Measurements from ENCODE around the gene AP2A2. TPM values are rescaled to one million over a fixed set of nuclear protein-coding genes. Genes with fewer than 3 reads are reported as not detected.

Gene AP2A2
- total RNA-seq, 2 donors from 2014 or later: 79.4 to 97.7 TPM

- Histone ChIP-seq H3K4me3 (ENCODE audit: low read length) (no peak overlapping the region), H3K36me3 (ENCODE audit: control insufficient read depth, insufficient read depth, low read length) (peaks cover 47% of the 10 kb centered on the region), H3K27ac (ENCODE audit: low read depth, low read length) (no peak overlapping the region), H3K9me3 (ENCODE audit: control insufficient read depth, low read length) (no peaks in the 10 kb centered on the region), H3K27me3 (ENCODE audit: control insufficient read depth, insufficient read depth, low read length, poor library complexity, severe bottlenecking) (no peaks in the 10 kb centered on the region), H3K9ac (ENCODE audit: extremely low read depth, low read length, poor library complexity, severe bottlenecking) (no peak overlapping the region), H3K4me1 (ENCODE audit: control insufficient read depth, insufficient read depth, low read length) (no peaks in the 10 kb centered on the region)
- H3K4me3 Mint-ChIP-seq: no peak overlapping the region
- peaks cover 4% of the 10 kb centered on the region for H3K4me1 Mint-ChIP-seq
- WGBS, 2 experiments (ENCODE audit: insufficient coverage in 1 of 2, insufficient read length in 1 of 2): 71 to 83% methylated on average over 7 to 15 of the region's 15 CpGs
- peak overlapping the region; percentile 91 for H3K27ac Mint-ChIP-seq
- no peaks in the 10 kb centered on the region for H3K27me3 Mint-ChIP-seq (ENCODE audit: insufficient read depth)
- peaks cover 68% of the 10 kb centered on the region for H3K36me3 Mint-ChIP-seq (ENCODE audit: low read depth)
- H3K9me3 Mint-ChIP-seq: no peaks in the 10 kb centered on the region
- peak; percentile 88 for DNase-seq
- peak; percentile 72 for TF ChIP-seq CTCF (conservative IDR thresholded peaks at IDR 0.05)
Measured at GRCh38 chr11:975827-976226, 50.2 kb downstream of the AP2A2 start.

- Mint-ChIP-seq H3K9me3 (no peaks in the 10 kb centered on the region), H3K4me3 (no peak overlapping the region), H3K27me3 (ENCODE audit: insufficient read depth) (no peaks in the 10 kb centered on the region), H3K27ac (no peak overlapping the region), H3K4me1 (peaks cover 4% of the 10 kb centered on the region), H3K36me3 (ENCODE audit: low read depth) (peaks cover 69% of the 10 kb centered on the region)
- H3K27ac ChIP-seq (ENCODE audit: low read depth, low read length): no peak overlapping the region
- TF ChIP-seq CTCF (conservative IDR thresholded peaks at IDR 0.05): no peak
- DNase-seq: no peak
- peaks cover 50% of the 10 kb centered on the region for H3K36me3 ChIP-seq (ENCODE audit: control insufficient read depth, insufficient read depth, low read length)
- H3K9me3 ChIP-seq (ENCODE audit: control insufficient read depth, low read length): no peaks in the 10 kb centered on the region
- H3K4me3 ChIP-seq (ENCODE audit: low read length): no peak overlapping the region
- no peaks in the 10 kb centered on the region for H3K27me3 ChIP-seq (ENCODE audit: control insufficient read depth, insufficient read depth, low read length, poor library complexity, severe bottlenecking)
- H3K9ac ChIP-seq (ENCODE audit: extremely low read depth, low read length, poor library complexity, severe bottlenecking): no peak overlapping the region
- WGBS, 2 experiments (ENCODE audit: insufficient coverage in 1 of 2, insufficient read length in 1 of 2): 92 to 96% methylated on average over 20 to 26 of the region's 26 CpGs
- H3K4me1 ChIP-seq (ENCODE audit: control insufficient read depth, insufficient read depth, low read length): no peaks in the 10 kb centered on the region
Measured at GRCh38 chr11:976431-977160, 50.9 kb downstream of the AP2A2 start.

- H3K9me3 ChIP-seq (ENCODE audit: control insufficient read depth, low read length): no peaks in the 10 kb centered on the region
- Mint-ChIP-seq H3K36me3 (ENCODE audit: low read depth) (peaks cover 62% of the 10 kb centered on the region), H3K27me3 (ENCODE audit: insufficient read depth) (no peaks in the 10 kb centered on the region), H3K4me3 (no peak overlapping the region), H3K27ac (peak overlapping the region; percentile 64), H3K4me1 (peaks cover 4% of the 10 kb centered on the region), H3K9me3 (no peaks in the 10 kb centered on the region)
- no peak overlapping the region for H3K4me3 ChIP-seq (ENCODE audit: low read length)
- H3K27ac ChIP-seq (ENCODE audit: low read depth, low read length): no peak overlapping the region
- H3K9ac ChIP-seq (ENCODE audit: extremely low read depth, low read length, poor library complexity, severe bottlenecking): no peak overlapping the region
- DNase-seq: no peak
- peaks cover 46% of the 10 kb centered on the region for H3K36me3 ChIP-seq (ENCODE audit: control insufficient read depth, insufficient read depth, low read length)
- peak; percentile 20 for TF ChIP-seq CTCF (conservative IDR thresholded peaks at IDR 0.05)
- no peaks in the 10 kb centered on the region for H3K4me1 ChIP-seq (ENCODE audit: control insufficient read depth, insufficient read depth, low read length)
- no peaks in the 10 kb centered on the region for H3K27me3 ChIP-seq (ENCODE audit: control insufficient read depth, insufficient read depth, low read length, poor library complexity, severe bottlenecking)
- 89 to 94% methylated on average over 23 to 28 of the region's 28 CpGs for WGBS, 2 experiments (ENCODE audit: insufficient coverage in 1 of 2, insufficient read length in 1 of 2)
Measured at GRCh38 chr11:977830-978720, 52.4 kb downstream of the AP2A2 start.
